Endothelial cell of umbilical vein (primary cell): ENCODE measurements around the gene NANP.

Source experiments
- CTCF ChIP-seq, 2 donors: IDR thresholded peaks; 1 replicate in 1 of 2; 2 replicates in 1 of 2; pipeline ENCODE4 v1.5.1; 2011; ENCODE audit warnings: low read length in 2 of 2, mild to moderate bottlenecking in 2 of 2, moderate library complexity in 2 of 2, control low read depth in 1 of 2, inconsistent platforms in 1 of 2, low read depth in 1 of 2; ENCODE audit not compliant: insufficient read depth in 1 of 2; ENCODE audit errors: extremely low read depth in 1 of 2
- EZH2 ChIP-seq: IDR thresholded peaks from 2 replicates; pipeline ENCODE4 v1.6.1; 2012; ENCODE audit warnings: borderline replicate concordance, low read depth, mild to moderate bottlenecking, moderate library complexity, low read length, inconsistent platforms; ENCODE audit not compliant: severe bottlenecking
- GATA2 ChIP-seq: IDR thresholded peaks from 2 replicates; pipeline ENCODE4 v1.7.0; 2011; ENCODE audit warnings: low read depth, mild to moderate bottlenecking, moderate library complexity, mixed read lengths, low read length; ENCODE audit not compliant: insufficient read length, insufficient read depth
- JUN ChIP-seq: IDR thresholded peaks from 2 replicates; pipeline ENCODE4 v1.6.1; 2011; ENCODE audit warnings: borderline replicate concordance, low read depth; ENCODE audit not compliant: insufficient read length, insufficient read depth
- MAX ChIP-seq: IDR thresholded peaks from 2 replicates; pipeline ENCODE4 v1.6.1; 2011; ENCODE audit not compliant: insufficient read depth, insufficient read length
- POLR2A ChIP-seq: IDR thresholded peaks from 2 replicates; pipeline ENCODE4 v1.6.1; 2012; ENCODE audit warnings: low read depth, mild to moderate bottlenecking, control low read depth, low read length
- POLR2AphosphoS5 ChIP-seq: IDR thresholded peaks from 2 replicates; pipeline ENCODE4 v1.6.1; 2012; ENCODE audit warnings: low read depth, mild to moderate bottlenecking, control low read depth, low read length, moderate library complexity; ENCODE audit not compliant: insufficient read depth

DNA sequence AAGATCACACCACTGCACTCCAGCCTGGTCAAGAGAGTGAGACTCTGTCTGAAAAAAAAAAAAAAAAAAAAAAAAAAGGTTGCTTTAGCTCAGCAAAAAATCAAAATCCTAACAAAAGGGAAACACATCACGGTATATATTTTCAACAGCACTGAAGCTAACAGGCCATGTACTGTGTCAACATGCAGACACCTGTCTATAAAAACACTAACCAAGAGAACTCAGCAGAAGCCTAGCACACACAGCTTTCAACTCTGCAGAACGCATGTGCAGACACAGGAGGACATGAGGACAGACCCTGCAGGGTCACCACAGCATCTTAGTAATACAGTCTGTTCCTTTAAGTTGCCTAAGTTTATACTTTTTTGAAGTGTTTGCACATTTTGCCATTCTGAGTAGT lies 52.0 kb downstream of the NANP start:
- TF ChIP-seq CTCF (IDR thresholded peaks at IDR 0.05; ENCODE audit: extremely low read depth in 1 of 2, insufficient read depth in 1 of 2, low read depth in 1 of 2, low read length in 2 of 2) (no peak), EZH2 (no peak), POLR2A (no peak), POLR2AphosphoS5 (no peak), MAX (no peak), JUN (no peak), GATA2 (no peak)
